Activated T-cell treated with anti-CD3 and anti-CD28 coated beads for 48 hours (primary cell): ENCODE results near the gene C9orf50.
"Not testable (repeated sequence)": the region's sequence is repeated elsewhere in the genome, so short reads cannot be mapped to it uniquely, and the experiment has no call there.

Source experiments
- DNase-seq: peaks from one replicate; pipeline ENCODE4 v3.0.0-alpha.2; 2020; ENCODE audit warnings: low read depth

C9orf50 gene

DNA sequence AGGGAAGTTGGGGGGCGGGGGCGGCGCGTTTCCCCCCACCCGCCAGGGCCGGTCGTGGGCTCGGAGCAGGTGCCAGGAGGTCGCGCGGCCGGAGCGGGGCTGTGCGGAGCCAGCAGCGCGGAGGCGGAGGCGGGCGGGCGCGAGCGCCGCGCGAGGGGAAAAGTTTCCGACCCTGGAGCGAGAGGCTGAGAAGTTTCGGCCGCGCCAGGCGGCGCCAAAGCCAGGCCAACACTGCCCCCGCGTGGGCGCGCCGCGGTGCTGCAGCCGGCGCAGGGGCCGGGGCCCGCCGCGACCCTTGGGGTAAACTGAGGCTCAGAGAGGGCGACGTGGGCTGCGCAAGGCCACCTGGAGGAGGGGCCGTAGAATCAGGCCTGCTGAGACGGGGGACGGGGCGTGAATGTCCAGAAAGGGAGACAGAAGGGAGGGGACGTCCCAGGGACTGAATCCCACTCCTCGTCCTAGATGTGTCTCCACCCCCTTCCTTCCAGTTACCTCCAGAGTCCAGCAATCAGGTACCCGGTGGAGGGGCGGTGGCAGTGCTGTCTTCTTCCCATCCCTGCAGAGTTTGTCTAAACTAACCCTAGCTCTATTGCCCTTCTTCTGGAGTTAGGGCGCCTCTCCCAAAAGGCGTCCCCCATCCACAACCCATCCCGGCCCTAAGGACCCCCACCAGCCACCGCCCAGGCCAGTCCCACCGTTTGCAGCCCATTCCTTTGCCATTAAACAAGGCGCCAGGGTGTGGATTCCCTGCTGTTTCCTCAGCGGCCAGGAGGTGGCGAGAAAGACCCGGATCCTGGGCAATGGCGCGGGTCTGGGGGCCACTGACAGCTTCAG lies 10.2 kb downstream of the C9orf50 start:
- DNase-seq, result peak; percentile 68

GRCh38 chr9:129610213-129610472 lies 10.8 kb downstream of the C9orf50 start:
- DNase-seq, result no peak

- no peak for DNase-seq
These were observed 11.3 kb downstream of the C9orf50 start for GRCh38 chr9:129609486-129610212.

GRCh38 chr9:129608561-129609481 lies 12.1 kb downstream of the C9orf50 start:
- no peak for DNase-seq

DNA sequence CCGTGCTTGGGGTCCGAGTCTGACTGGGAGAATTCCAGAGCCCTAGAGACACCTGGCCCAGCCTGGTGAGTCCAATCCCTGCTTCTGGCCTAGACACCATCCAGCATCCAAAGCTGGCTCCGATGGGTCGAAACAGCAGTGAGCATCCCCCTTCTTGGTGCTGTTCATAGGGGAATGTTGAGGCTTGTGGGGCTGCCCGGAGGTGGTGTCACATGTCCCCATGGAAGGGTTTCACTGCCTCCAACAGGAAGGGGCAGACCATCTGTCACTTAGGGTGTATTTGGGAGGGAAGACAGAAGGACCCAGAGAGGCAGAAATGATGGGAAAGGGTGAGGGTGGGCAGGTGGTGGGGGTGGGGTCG lies 13.9 kb downstream of the C9orf50 start:
- no peak for DNase-seq

- DNase-seq, result no peak
These were observed 14.5 kb downstream of the C9orf50 start for GRCh38 chr9:129606161-129607026.

DNA sequence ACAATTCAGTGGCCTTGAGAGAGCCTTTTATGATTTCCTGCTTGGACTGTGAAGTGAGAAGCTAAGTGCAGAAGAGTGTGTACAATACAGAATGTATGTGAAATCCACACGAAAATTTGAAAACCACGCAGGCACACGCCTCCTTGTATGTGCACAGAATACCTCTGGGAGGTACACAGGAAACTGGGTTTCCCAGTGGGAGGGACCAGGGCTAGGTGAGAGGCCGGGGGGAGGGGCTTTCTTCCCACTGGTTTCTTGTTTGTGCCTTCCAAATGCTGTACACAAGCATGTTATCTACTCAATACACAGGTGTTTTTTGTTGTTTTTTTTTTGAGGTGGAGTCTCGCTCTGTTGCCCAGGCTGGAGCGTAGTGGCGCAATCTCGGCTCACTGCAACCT lies 16.1 kb downstream of the C9orf50 start:
- no peak for DNase-seq

DNA sequence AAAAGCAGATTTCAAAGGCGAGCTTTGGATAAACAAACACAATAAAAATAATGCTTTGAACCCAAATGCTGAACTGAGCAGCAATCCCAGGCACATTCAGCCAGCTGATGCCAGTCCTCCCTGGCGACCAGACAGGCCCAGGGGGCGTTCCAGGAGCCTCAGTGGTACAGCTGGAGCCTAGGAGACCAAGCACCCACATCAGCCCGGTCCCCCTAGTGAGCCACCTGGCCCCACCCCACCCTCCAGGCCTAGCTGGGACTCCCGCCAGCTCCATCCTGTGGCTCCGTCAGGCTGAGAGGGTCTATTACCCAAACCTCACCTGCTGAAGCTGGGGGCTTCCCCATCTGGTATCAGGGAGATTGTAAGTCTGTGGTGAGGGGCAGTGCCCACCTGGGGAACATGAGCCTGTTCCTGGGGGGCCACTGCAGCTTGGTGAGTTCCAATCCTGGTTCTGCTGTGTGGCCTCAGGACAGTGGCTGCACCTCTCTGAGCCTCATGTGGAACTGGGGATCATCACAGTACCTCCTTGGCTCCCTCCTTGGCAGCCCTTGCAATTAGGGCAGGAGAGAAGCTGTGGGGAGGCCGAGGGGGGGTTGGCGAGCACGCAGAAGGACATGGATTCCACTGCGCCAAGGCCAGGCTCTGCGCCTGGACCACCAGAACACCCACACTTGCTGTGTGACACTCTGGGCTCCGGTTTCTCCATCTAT lies 16.7 kb downstream of the C9orf50 start:
- no peak for DNase-seq

GRCh38 chr9:129602598-129603415 lies 18.1 kb downstream of the C9orf50 start:
- no peak for DNase-seq

- DNase-seq, result no peak
These were observed 19.7 kb downstream of the C9orf50 start for GRCh38 chr9:129601082-129601674.

DNA sequence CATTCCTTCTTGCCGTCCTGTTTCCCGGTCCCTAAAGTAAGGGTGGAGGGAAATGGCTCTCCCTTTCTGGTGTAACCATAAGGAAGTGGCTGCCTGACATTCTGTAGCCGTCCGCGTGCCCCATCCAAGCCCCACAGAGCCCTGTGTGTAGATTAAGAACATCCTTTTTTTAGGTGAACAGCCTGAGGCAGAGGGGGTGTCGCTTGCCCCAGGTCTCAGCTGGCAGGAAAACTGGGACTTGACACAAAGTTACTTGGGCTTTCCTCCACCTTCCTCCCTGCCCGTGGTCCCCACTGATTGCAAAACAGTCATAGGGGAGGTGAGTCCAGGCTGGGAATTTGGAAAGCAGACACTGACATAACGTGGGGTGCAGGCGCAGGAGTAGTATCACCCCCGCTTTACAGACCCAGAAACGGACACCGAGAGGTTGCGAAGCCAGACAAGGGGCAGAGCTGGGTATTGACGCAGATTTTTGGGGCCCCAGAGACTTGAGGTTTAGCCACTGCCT lies 22.8 kb downstream of the C9orf50 start:
- DNase-seq, result no peak

GRCh38 chr9:129597355-129598088 lies 23.4 kb downstream of the C9orf50 start:
- DNase-seq, result no peak

- no peak for DNase-seq
These were observed 24.2 kb downstream of the C9orf50 start for GRCh38 chr9:129596541-129597331.

GRCh38 chr9:129595903-129596540 lies 24.9 kb downstream of the C9orf50 start:
- DNase-seq, result no peak

- DNase-seq, result no peak
These were observed 25.6 kb downstream of the C9orf50 start for GRCh38 chr9:129595311-129595741.

DNA sequence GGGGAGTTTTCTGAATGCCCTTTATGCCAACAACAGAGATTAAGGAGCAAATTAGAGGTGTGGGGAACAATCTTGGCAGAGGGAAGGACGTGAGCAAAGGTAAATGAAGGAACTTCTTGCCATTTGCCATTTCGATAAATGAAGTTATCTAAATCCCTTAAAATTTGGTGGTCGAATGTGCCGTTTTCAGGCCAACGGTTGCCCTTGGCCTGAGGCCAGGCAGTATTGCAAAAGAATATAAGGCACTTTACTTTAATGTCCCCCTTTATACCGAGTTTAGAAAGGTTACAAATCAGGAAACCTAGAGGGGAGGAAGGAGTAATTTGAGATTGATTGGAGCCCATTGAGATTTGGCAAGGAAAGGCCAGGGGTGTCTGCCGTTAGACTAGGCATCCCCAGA lies 26.3 kb downstream of the C9orf50 start:
- no peak for DNase-seq

DNA sequence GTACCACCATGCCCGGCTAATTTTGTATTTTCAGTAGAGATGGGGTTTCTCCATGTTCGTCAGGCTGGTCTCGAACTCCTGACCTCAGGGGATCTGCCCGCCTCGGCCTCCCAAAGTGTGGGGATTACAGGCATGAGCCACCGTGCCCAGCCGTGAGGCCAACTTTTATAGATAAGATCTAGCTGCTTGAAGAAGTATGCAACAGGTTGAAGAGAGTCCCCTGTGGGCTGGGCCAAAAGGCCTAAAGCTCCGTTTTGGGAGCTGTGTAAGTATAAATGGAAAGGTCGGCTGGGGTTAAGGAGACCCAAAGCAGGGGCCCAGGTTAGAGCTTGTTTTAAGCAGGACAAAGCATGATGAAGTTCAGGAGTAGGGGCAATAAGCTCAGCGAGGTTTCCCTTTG lies 28.1 kb downstream of the C9orf50 start:
- DNase-seq, result not testable (repeated sequence)
